Mesenchymal stem cell (in vitro differentiated cells and primary cell): ENCODE results near the gene YIF1B.

Experiments
- DNase-seq: peaks from one replicate; pipeline ENCODE4 v3.0.0-alpha.2; 2013
- H2AFZ ChIP-seq: one replicate; pipeline ENCODE4 v1.6.1; 2013; ENCODE audit warnings: low read depth, mild to moderate bottlenecking, control low read depth, inconsistent platforms, low read length, moderate library complexity
- H2AK5ac ChIP-seq: 2 replicates; pipeline ENCODE4 v1.6.1; 2013; ENCODE audit warnings: low read length, moderate library complexity, mild to moderate bottlenecking, inconsistent platforms; ENCODE audit not compliant: severe bottlenecking
- H2BK120ac ChIP-seq: one replicate; pipeline ENCODE4 v1.6.1; 2013; ENCODE audit warnings: low read depth, mild to moderate bottlenecking, inconsistent platforms, low read length, moderate library complexity
- H2BK12ac ChIP-seq, 2 experiments: one replicate each; pipeline ENCODE4 v1.6.1; 2013; ENCODE audit warnings: inconsistent platforms in 2 of 2, low read length in 2 of 2, mild to moderate bottlenecking in 2 of 2, moderate library complexity in 2 of 2, control low read depth in 1 of 2
- H2BK15ac ChIP-seq: one replicate; pipeline ENCODE4 v1.6.1; 2013; ENCODE audit warnings: mild to moderate bottlenecking, low read depth, inconsistent platforms; ENCODE audit not compliant: poor library complexity, severe bottlenecking
- H2BK5ac ChIP-seq: 2 replicates; pipeline ENCODE4 v1.6.1; 2013; ENCODE audit warnings: low read depth, mild to moderate bottlenecking, low read length, control low read depth, inconsistent platforms; ENCODE audit not compliant: poor library complexity, severe bottlenecking
- H3K14ac ChIP-seq, 2 experiments: one replicate each; pipeline ENCODE4 v1.6.1; 2013; ENCODE audit warnings: inconsistent platforms in 2 of 2, low read length in 2 of 2, control low read depth in 1 of 2, mild to moderate bottlenecking in 1 of 2, moderate library complexity in 1 of 2
- H3K18ac ChIP-seq, 2 experiments: one replicate each; pipeline ENCODE4 v1.6.1; 2013; ENCODE audit warnings: inconsistent platforms in 2 of 2, low read length in 2 of 2, control low read depth in 1 of 2, low read depth in 1 of 2, mild to moderate bottlenecking in 1 of 2
- H3K23ac ChIP-seq, 2 experiments: one replicate each; pipeline ENCODE4 v1.6.1; 2013; ENCODE audit warnings: inconsistent platforms in 2 of 2, low read length in 2 of 2, mild to moderate bottlenecking in 2 of 2, moderate library complexity in 2 of 2, control low read depth in 1 of 2
- H3K27ac ChIP-seq: 2 replicates; pipeline ENCODE4 v1.5.1; 2013; ENCODE audit warnings: mild to moderate bottlenecking, moderate library complexity, low read length, control low read depth, inconsistent platforms; ENCODE audit not compliant: poor library complexity, severe bottlenecking
- H3K27me3 ChIP-seq, 2 experiments: 2 replicates each; pipeline versions ENCODE4 v1.6.1 to v1.7.0; 2013; ENCODE audit warnings: low read length in 2 of 2, mild to moderate bottlenecking in 2 of 2, moderate library complexity in 2 of 2, control low read depth in 1 of 2, inconsistent platforms in 1 of 2; ENCODE audit not compliant: control insufficient read depth in 1 of 2, insufficient read depth in 1 of 2
- H3K36me3 ChIP-seq, 2 experiments: 2 replicates each; pipeline versions ENCODE4 v1.6.1 to v1.7.0; 2013; ENCODE audit warnings: low read length in 2 of 2, control low read depth in 1 of 2, inconsistent platforms in 1 of 2, low read depth in 1 of 2, mild to moderate bottlenecking in 1 of 2; ENCODE audit not compliant: insufficient read depth in 2 of 2, control insufficient read depth in 1 of 2
- H3K4ac ChIP-seq, 2 experiments: one replicate each; pipeline ENCODE4 v1.6.1; 2013; ENCODE audit warnings: inconsistent platforms in 2 of 2, low read length in 2 of 2, mild to moderate bottlenecking in 2 of 2, moderate library complexity in 2 of 2, control low read depth in 1 of 2, low read depth in 1 of 2
- H3K4me1 ChIP-seq: 2 replicates; pipeline ENCODE4 v1.6.1; 2013; ENCODE audit warnings: low read depth, low read length, control low read depth; ENCODE audit not compliant: control insufficient read depth, insufficient read depth
- H3K4me2 ChIP-seq: 2 replicates; pipeline ENCODE4 v1.6.1; 2013; ENCODE audit warnings: low read length, mild to moderate bottlenecking, inconsistent platforms; ENCODE audit not compliant: poor library complexity, severe bottlenecking
- H3K4me3 ChIP-seq, 2 experiments: 2 replicates each; pipeline versions ENCODE4 v1.5.1 to v1.7.0; 2013; ENCODE audit warnings: low read length in 2 of 2, mild to moderate bottlenecking in 2 of 2, control low read depth in 1 of 2, low read depth in 1 of 2; ENCODE audit not compliant: insufficient read depth in 1 of 2
- H3K79me1 ChIP-seq: replicated peaks from 2 replicates; pipeline ENCODE4 v1.6.1; 2013; ENCODE audit warnings: mild to moderate bottlenecking, control low read depth, low read length, inconsistent platforms; ENCODE audit not compliant: poor library complexity, severe bottlenecking
- H3K9ac ChIP-seq: 2 replicates; pipeline ENCODE4 v1.7.0; 2013; ENCODE audit warnings: mild to moderate bottlenecking, low read length, moderate library complexity
- H3K9me3 ChIP-seq: 2 replicates; pipeline ENCODE4 v1.7.0; 2013; ENCODE audit warnings: mild to moderate bottlenecking, low read length; ENCODE audit not compliant: control insufficient read depth
- H4K8ac ChIP-seq: one replicate; pipeline ENCODE4 v1.6.1; 2013; ENCODE audit warnings: inconsistent platforms, mild to moderate bottlenecking, low read length, moderate library complexity
- H4K91ac ChIP-seq: one replicate; pipeline ENCODE4 v1.6.1; 2013; ENCODE audit warnings: mild to moderate bottlenecking, low read length, inconsistent platforms
- WGBS: methylation state at CpG from one replicate; pipeline ENCODE4 v1.1.7; 2013; ENCODE audit warnings: mixed read lengths; 5-methylcytosine and 5-hydroxymethylcytosine counted together

YIF1B gene

GRCh38 chr19:38284422-38284821, 31.3 kb downstream of the YIF1B start:
- no peaks in the 10 kb centered on the region for H3K27me3 ChIP-seq
- no peak overlapping the region for H3K4me3 ChIP-seq
- H2AK5ac ChIP-seq: no peak overlapping the region
- 77% methylated on average over 7 of the region's 7 CpGs for WGBS
- H3K79me1 ChIP-seq: peaks cover 14% of the 10 kb centered on the region
- H3K14ac ChIP-seq: no peak overlapping the region
- peaks cover 0 to 33% of the 10 kb centered on the region in 2 experiments for H3K36me3 ChIP-seq
- no peak overlapping the region for H2BK5ac ChIP-seq
- H2BK120ac ChIP-seq: no peak overlapping the region
- no peak overlapping the region for H4K91ac ChIP-seq
- H3K27ac ChIP-seq: no peak overlapping the region
- no peak overlapping the region for H3K4me2 ChIP-seq
- no peak for DNase-seq
- H3K4ac ChIP-seq: no peak overlapping the region
- no peak overlapping the region for H2AFZ ChIP-seq
- no peak overlapping the region for H2BK15ac ChIP-seq
- no peaks in the 10 kb centered on the region for H3K9me3 ChIP-seq
- H3K18ac ChIP-seq: no peak overlapping the region
- no peak overlapping the region for H3K9ac ChIP-seq
- no peak overlapping the region for H4K8ac ChIP-seq
- H3K23ac ChIP-seq: no peak overlapping the region
- no peak overlapping the region for H2BK12ac ChIP-seq
- peaks cover 8% of the 10 kb centered on the region for H3K4me1 ChIP-seq

- Histone ChIP-seq H3K27me3 (no peaks in the 10 kb centered on the region), H2BK5ac (no peak overlapping the region), H3K27ac (no peak overlapping the region), H3K4ac (no peak overlapping the region), H2AFZ (no peak overlapping the region), H3K36me3 (peaks cover 0 to 22% of the 10 kb centered on the region in 2 experiments), H4K91ac (no peak overlapping the region), H3K9ac (no peak overlapping the region), H3K9me3 (no peaks in the 10 kb centered on the region), H3K4me2 (no peak overlapping the region), H3K14ac (no peak overlapping the region), H2BK12ac (no peak overlapping the region), H4K8ac (no peak overlapping the region), H3K18ac (no peak overlapping the region), H3K4me3 (no peak overlapping the region), H2BK120ac (no peak overlapping the region), H2AK5ac (no peak overlapping the region), H3K79me1 (peaks cover 14% of the 10 kb centered on the region), H2BK15ac (no peak overlapping the region), H3K23ac (no peak overlapping the region), H3K4me1 (peaks cover 10% of the 10 kb centered on the region)
- no peak for DNase-seq
- 88% methylated on average over 7 of the region's 8 CpGs for WGBS
These were observed 32.5 kb downstream of the YIF1B start for GRCh38 chr19:38283271-38283670.

GRCh38 chr19:38281811-38282566, 33.8 kb downstream of the YIF1B start:
- Histone ChIP-seq H4K8ac (no peak overlapping the region), H2BK15ac (no peak overlapping the region), H3K27ac (no peak overlapping the region), H3K27me3 (no peaks in the 10 kb centered on the region), H2BK12ac (no peak overlapping the region), H3K4me1 (peaks cover 15% of the 10 kb centered on the region), H3K36me3 (peaks cover 0 to 13% of the 10 kb centered on the region in 2 experiments), H2AFZ (no peak overlapping the region), H3K79me1 (peaks cover 15% of the 10 kb centered on the region), H2BK120ac (no peak overlapping the region), H2AK5ac (no peak overlapping the region), H3K9ac (no peak overlapping the region), H2BK5ac (no peak overlapping the region), H3K4me3 (no peak overlapping the region), H3K9me3 (no peaks in the 10 kb centered on the region), H3K4me2 (no peak overlapping the region), H4K91ac (peak overlapping the region; percentile 27), H3K4ac (no peak overlapping the region), H3K14ac (no peak overlapping the region), H3K18ac (no peak overlapping the region), H3K23ac (no peak overlapping the region)
- no peak for DNase-seq
- WGBS: 74% methylated on average over 7 of the region's 7 CpGs

GRCh38 chr19:38280030-38280921, 35.5 kb downstream of the YIF1B start:
- Histone ChIP-seq H3K18ac (no peak overlapping the region), H4K91ac (no peak overlapping the region), H3K14ac (no peak overlapping the region), H3K4me3 (no peak overlapping the region), H2BK5ac (no peak overlapping the region), H3K4me2 (no peak overlapping the region), H3K23ac (no peak overlapping the region), H2BK12ac (peak overlapping the region; percentile 42 to 80), H2BK120ac (no peak overlapping the region), H2BK15ac (no peak overlapping the region), H3K27me3 (no peaks in the 10 kb centered on the region), H2AK5ac (no peak overlapping the region), H3K36me3 (peaks cover 0 to 8% of the 10 kb centered on the region in 2 experiments), H3K4ac (no peak overlapping the region), H3K9me3 (no peaks in the 10 kb centered on the region), H3K79me1 (peaks cover 17% of the 10 kb centered on the region), H2AFZ (no peak overlapping the region), H3K4me1 (peaks cover 9% of the 10 kb centered on the region), H3K9ac (no peak overlapping the region), H4K8ac (no peak overlapping the region), H3K27ac (no peak overlapping the region)
- 86% methylated on average over 14 of the region's 17 CpGs for WGBS
- DNase-seq: no peak
